Panc1 (cell line): ENCODE measurements around the gene EXOC8.

Source experiments
- CTCF ChIP-seq: fragments of 450-650 bp; IDR thresholded peaks from 2 replicates; pipeline ENCODE4 v1.5.1; 2017; ENCODE audit warnings: mild to moderate bottlenecking
- POLR2AphosphoS5 ChIP-seq: IDR thresholded peaks from 2 replicates; pipeline ENCODE4 v1.6.1; 2012; ENCODE audit warnings: mild to moderate bottlenecking, low read depth, low read length, moderate library complexity
- REST ChIP-seq, 2 experiments: IDR thresholded peaks; 2 replicates each; pipeline ENCODE4 v1.6.1; 2011 to 2012; ENCODE audit warnings: low read depth in 2 of 2, control low read depth in 1 of 2, low read length in 1 of 2, mild to moderate bottlenecking in 1 of 2, moderate library complexity in 1 of 2; ENCODE audit not compliant: insufficient read depth in 1 of 2
- SIN3A ChIP-seq: IDR thresholded peaks from 2 replicates; pipeline ENCODE4 v1.6.1; 2012; ENCODE audit warnings: low read depth, mild to moderate bottlenecking, low read length, moderate library complexity, borderline replicate concordance; ENCODE audit not compliant: insufficient read depth
- TCF7L2 ChIP-seq: IDR thresholded peaks from 2 replicates; pipeline ENCODE4 v1.6.1; 2011; ENCODE audit warnings: mild to moderate bottlenecking, low read depth, low read length, inconsistent platforms

- TF ChIP-seq CTCF (no peak), REST (IDR thresholded peaks at IDR 0.05; ENCODE audit: insufficient read depth in 1 of 2, low read depth in 2 of 2, low read length in 1 of 2) (no peak), TCF7L2 (no peak), SIN3A (no peak), POLR2AphosphoS5 (no peak)
Measured at GRCh38 chr1:231383159-231383860, 45.7 kb upstream of the EXOC8 start.
